SKM-1 (cell line): ENCODE measurements around the gene NCEH1.
"Not testable (repeated sequence)": the region's sequence is repeated elsewhere in the genome, so short reads cannot be mapped to it uniquely, and the experiment has no call there.

Experiments used
- DNase-seq: peaks from one replicate; lab custom pipeline; 2025; ENCODE audit not compliant: unreplicated experiment; lab: John Stamatoyannopoulos, UW

NCEH1 gene

DNA sequence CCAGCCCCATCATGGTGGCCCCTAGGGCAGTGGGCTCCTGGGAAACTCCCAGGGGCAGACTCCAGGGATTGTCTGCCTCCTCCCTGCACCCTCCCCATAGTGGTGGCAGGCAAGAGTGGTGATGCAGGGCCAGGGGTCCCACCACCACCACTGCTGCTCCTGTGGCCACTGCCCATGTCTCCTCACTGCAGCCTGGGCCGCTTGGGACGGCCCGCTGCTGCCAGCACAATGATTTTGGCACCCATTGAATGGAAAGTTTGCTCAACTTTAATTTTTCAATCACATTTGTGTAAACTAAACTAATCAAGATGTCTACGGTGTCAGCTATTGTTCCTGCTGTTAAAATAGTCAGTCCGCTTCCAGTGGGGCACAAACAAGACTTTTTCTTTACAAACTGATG, 95.6 kb downstream of the NCEH1 start:
- no peak for DNase-seq

DNA sequence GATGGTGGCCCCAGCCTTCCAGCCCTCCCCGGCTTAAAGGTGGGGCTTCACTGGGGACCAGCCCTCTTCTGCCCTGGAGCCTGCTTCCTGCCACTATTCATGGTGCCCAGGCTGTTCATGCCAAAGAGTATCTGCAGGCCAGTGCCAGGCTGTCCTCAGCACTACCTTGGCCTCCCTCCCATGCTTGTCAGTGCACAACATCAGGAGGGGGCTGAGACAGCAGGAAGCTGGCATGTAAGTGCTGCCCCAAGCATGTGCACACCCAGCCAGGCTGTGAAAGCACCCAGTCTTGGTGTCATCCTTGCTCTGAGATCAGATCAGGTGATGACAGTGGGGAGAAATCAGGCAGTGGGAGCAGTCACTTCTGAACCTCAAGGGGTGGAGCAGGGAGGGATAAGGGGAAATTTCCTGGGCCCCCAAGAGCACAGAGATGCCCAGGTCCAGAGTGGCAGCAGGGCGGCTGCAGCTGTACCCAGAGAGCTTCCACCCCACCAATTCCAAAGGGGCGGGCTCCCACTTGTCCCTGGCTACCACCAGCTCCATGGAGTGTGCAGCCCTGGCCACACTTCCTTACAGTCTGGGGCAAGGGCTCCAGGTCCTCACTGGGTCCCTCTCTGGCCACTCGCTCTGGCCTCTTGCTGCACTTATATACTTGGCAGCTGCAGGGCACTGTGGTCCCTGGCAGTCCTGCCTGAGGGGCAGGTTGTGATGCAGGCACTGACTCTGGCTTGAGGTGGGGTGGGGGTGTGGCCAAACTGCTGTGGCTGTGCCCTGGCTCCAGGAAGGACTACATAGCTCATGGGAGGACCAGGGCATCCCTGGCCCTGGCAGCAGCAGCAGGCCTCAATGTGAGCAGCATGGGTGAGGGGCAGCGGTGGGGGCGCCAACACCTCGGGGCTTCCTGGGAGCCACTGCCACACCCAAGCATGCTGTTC, 96.3 kb downstream of the NCEH1 start:
- DNase-seq: no peak

DNA sequence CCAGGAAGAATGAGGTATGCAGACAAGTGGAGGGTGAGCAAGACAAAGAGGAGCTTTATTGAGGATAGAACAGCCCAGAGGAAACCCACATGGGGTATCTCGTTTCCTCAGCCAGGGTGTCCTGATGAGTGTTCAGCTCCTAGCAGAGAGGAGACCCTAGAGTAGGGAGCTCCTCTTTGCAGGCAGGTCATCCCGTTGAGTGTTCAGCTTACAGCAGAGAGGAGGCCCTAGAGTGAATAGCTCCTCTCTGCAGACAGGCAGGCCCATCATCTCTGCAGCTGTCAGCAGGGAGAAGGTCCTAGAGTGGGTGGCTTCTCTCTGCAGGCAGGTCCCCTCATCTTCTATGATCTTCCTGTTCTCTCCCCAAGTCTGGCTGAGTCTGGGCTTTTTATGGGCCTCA, 97.0 kb downstream of the NCEH1 start:
- DNase-seq: no peak

DNA sequence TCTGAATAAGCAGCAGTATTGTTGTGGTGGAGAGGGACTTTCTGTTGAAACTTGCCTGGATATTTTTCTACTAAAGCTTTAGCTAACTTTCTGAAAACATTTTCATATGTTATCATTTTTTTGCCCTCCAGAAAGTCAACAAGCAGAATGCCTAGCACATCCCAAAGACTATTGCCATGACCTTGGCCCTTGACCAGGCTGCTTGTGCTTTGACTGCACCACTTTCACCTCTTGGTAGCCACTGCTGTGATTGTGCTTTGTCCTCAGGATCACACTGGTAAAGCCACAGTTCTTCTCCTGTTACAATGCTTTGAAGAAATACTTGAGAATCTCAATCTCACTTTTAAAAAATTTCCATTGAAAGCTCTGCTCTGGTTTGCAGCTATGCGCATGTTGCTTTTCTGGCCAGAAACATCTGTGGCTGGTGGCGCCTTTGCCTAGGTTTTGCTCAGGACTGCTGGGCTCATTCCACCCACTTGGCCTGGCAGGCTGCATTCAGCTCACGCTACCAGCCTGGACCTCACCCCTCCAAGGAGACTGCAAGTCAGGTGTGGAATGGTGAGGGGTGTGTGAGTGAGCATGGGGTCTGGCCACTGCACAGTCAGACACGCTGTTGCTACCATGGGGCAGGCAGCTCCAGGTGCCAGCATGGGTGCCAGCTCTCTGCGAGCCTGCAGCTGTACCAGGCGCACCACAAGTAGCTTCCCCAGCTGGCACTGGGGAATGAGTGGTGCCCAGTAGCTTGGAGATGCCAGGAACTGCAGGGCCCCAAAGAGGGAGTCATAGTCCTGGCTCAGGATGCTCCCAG, 97.8 kb downstream of the NCEH1 start:
- DNase-seq: no peak

DNA sequence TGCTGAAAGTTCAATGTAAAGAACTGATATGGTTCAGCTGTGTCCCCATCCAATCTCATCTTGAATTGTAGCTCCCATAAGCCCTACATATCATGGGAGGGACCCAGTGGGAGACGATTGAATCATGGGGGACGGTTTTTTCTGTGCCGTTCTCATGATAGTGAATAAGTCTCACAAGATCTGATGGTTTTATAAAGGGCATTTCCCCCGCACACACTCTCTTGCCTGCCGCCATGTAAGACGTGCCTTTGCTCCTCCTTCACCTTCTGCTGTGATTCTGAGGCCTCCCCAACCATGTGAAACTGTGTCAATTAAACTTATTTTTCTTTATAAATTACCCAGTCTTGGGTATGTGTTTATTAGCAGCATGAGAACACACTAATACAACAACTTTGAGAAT, 101.1 kb downstream of the NCEH1 start:
- DNase-seq: no peak

DNA sequence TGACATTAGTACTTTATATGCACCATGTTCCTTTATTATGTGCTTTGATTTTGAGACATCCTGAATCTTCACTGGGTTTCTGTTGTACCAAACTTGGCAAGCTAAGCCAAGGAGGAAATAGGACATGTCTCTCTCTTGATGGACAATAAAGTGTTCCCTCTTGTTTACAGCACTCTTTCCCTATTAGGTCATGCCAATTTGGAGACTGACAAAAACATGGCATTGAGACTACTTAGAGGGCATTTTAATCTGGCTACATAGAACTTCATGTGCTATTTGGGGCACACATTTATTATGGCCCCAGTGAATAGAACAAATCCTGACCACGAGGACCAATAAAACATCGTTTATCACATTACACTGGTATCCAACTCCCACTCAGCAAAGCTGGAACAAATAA, 102.3 kb downstream of the NCEH1 start:
- DNase-seq: no peak

DNA sequence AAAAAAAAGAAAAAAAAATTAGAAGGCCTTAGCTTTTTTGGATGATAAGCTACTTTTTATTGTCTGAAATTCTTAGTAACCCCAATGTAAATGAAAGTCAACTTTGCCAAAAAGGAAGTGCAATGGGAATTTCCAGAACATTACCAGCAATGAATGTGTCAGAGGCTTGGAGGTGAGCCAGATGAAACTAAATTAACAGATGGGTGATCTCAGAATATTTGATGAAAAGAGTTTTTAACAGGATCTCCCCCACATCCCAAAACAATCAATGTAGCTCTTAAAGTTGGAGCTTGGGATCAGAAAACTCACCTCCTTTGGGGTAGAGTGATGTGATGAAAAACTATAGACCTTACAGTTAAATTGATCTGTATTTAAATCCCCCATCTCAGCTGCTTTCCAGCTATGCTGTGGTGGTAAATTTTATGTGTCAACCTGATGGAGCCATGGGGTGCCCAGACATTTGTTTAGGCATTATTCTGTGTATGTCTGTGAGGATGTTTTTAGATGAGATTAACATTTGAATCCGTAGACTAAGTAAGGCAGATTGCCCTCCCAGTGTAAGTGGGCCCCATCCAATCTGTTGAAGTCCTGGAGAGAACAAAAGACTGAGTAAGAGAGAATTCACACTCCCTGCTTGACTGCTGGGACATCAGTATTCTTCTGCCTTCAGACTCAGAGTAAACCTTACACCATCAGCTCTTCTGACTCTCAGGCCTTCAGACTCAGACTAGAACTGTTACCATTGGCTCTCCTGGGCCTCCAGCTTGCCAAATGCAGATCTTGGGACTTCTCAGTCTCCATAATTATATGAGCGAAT, 103.4 kb downstream of the NCEH1 start:
- DNase-seq: no peak

DNA sequence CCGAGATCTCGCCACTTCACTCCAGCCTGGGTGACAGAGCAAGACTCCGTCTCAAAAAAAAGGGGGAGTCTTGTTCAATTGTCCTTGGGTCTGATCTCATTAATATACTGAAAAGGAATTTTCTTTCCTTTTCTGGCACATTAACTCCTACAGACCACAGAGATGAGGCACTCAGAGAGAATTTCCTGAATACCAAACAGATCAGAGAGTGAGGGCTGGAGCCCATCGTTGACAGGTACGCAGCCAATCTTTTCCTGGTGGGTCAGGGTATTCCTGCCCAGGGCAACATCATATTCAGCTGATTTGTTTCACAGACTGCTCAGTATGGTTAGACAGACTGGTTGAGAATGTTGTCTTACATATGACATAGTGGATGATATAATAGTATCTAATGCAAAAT, 104.8 kb downstream of the NCEH1 start:
- DNase-seq: no peak

DNA sequence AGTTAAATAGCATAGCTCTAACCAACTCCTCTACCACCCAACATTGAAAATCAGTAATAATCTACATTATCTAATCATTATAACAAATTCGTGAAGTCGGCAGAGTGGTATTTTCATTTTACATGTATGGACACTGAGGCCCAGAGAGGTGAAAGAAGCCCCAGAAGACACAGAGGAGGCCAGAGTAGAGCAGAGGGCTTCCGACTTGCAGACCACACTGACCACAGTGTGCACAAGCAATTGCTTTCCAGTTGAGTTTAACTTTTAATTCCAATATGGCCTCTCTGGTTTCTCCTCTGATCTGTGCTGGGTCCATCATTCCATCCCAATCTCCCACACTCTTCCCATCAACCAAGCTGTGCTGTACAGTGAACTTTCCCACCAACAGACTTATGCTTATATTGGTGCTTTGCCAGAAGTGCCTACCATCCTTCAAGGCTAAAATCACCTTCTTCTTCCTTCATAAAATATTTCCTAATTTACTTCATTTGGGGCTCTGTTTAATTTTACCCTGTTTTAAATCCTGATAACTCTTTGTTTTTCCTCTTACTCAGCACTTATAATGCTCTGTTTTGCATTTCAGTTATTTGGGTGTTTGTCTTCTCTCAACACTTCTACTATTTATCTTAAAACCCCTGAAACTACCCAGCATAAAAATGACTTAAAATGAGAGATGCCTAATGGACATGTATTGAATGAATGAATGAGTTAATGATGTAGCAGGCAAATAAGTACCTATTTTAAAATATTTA, 105.8 kb downstream of the NCEH1 start:
- no peak for DNase-seq

DNA sequence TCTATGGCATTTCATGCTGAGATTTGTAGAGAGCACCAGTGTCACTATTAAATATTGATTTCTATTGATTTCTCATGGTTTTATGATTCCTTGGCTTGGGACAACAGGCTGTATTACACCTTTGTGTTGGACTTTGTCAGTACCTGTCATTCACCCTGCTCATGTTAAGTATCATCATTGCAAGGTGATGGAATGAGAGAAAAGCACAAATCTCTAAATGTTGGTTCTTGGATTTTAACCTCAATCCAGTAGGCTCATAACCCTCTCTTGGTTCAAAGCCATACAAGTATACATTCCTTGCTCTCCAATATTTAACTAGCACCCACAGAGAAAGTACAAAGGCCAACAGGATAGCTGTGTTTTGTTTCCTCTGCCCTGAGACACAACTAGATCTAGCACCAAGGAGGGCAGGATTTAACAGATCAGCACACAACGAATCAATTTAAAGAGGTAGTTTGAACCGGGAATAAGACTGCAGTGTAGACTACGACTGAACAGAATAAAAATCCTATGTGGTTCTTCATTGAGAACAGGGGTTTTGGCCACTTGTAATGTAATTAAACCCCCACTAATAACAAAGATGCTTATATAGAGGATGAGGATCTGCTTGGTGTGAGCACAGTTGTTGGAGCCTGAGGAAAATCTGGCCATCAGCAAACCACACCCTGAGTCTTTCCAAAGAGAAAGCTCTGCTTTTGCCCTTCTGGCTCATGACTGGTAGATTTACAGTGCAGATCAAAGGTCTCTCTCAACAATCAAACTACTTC, 109.6 kb downstream of the NCEH1 start:
- no peak for DNase-seq

DNA sequence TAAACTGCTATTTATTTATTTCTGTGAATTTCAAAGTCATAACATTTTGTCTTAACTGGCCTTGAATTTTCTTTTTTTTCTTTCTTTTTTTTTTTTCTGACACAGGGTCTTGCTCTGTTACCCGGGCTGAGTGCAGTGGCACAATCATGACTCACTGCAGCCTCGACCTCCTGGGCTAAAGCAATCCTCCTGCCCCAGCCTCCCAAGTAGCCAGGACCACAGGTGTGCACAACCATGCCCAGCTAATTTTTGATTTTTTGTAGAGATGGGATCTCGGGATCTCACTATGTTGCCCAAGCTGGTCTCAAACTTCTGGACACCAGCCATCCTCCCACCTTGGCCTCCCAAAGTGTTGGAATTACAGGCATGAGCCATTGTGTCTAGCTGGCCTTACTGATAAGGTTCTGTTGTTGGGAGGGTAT, 110.2 kb downstream of the NCEH1 start:
- DNase-seq: no peak

DNA sequence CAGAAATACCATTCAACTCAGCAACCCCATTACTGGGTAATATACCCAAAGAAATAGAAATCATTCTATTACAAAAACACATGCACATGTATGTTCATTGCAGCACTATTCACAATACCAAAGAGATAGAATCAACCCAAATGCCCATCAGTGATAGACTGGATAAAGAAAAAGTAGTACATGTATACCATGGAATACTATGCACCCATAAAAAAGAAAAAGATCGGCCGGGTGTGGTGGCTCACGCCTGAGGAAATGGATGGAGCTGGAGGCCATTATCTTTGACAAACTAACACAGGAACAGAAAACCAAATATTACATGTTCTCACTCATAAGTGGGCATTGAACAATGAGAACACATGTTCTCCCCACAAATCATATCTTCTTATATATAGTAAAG, 112.0 kb downstream of the NCEH1 start:
- DNase-seq: no peak

DNA sequence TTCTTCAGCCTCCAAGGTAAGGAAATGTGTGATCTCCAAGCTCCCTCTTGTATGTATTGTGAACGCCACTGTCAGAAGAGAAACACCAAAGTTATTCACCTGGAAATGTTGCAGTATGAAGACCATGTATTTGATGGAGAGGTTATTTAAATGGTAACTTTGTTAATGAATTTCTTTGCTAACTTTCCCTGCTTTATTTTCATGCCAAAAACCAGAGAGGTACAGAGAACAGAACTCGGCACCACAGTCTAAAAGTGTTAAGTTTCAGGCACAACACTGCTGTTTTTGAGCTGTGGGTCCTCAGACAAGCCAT, 114.5 kb downstream of the NCEH1 start:
- DNase-seq: no peak

DNA sequence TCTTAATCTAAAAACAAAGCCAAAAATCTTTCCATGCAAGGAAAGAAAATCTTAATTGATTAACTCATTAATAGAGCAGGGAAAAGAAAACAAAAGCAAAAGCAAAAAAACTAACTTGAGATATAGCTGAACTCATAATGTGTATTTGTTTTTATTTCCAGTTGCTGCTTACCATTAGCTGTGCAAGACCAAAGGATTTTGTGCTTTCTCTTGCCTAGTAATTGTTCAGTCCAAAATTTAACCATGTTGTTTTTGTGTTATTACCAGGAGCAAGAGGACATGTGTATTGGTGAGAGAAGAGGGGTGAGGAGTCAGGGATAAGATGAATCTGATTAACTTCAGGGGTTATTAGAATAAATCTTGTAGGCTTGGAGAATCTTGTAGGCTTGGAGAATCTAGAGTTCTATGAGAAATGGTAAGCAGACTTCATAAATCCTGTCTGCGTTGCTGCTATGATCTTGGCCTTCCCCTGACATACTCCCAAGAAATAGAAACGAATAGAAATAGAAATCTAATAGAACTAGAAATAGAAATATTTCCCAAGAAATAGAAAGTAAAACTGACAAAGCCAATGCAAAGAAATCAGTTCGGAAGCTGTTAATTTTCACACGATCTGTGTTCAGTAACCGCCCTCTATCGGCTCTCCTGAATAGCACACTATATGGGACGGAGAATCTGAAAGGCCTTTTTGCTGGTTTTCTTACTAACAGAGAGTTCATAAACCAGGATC, 115.0 kb downstream of the NCEH1 start:
- DNase-seq: peak; percentile 39

DNA sequence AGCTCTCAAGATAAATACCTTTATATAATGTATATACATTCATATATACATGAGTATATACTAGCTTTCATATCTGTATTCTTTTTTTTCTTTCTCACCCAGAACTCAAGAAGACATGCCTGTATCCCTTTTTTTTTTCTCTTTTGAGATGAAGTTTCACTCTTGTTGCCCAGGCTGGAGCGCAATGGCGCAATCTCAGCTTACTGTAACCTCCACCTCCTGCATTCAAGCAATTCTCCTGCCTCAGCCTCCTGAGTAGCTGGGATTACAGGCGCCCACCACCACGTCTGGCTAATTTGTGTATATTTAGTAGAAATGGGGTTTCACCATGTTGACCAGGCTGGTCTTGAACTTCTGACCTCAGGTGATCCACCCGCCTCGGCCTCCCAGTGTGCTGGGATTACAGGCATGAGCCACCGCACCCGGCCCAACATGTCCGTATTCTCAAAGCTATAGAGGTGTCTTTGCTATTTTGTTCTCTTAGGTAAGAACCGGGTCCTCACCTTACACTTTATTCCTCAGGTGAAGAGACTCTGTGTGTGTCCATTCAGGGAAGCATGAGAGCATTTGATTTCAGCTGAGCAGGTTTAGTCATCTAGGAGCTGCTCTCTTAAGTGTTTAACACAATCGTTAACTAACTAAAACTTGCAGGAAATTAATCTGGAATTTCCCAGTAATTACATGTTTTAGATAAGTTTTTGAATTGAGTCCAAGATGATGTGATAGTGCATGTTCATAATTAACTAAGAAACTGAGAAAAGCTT, 115.8 kb downstream of the NCEH1 start:
- not testable (repeated sequence) for DNase-seq

DNA sequence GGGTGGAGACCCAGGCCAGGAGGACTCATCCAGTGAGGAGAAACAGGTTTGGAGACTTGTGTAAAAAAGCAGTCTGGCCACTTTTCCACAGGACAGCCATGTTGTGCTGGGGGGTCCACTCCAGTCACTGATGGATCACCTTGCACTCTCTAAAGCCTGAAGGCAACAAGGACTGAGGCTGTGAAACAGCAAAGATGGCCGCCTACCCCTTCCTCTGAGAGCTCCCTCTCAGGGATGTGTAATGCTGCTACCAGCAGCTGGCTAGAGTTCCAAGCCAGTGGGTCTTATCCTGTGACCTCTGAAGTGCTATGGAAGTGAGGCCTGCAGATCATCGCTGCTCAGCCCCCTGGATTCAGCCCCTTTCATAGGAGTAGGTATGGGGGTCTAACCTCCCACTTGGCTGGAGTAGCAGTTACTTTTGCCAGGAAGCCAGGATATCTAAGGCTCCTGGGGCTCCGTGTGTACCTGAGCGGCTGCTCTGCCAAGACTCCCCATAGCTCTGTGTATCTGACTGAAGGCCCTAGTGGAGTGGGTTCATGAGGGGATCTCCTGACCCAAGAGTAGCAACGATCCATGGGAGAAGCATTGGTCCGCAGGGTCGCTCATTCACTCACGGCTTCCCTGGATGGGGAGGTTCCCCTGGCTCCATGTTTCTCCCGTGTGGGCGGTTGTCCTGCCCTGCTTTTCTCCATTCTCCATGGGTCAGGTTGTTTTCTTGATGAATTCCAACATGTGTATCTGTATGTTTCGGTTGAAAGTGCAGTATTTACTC, 117.8 kb downstream of the NCEH1 start:
- no peak for DNase-seq

DNA sequence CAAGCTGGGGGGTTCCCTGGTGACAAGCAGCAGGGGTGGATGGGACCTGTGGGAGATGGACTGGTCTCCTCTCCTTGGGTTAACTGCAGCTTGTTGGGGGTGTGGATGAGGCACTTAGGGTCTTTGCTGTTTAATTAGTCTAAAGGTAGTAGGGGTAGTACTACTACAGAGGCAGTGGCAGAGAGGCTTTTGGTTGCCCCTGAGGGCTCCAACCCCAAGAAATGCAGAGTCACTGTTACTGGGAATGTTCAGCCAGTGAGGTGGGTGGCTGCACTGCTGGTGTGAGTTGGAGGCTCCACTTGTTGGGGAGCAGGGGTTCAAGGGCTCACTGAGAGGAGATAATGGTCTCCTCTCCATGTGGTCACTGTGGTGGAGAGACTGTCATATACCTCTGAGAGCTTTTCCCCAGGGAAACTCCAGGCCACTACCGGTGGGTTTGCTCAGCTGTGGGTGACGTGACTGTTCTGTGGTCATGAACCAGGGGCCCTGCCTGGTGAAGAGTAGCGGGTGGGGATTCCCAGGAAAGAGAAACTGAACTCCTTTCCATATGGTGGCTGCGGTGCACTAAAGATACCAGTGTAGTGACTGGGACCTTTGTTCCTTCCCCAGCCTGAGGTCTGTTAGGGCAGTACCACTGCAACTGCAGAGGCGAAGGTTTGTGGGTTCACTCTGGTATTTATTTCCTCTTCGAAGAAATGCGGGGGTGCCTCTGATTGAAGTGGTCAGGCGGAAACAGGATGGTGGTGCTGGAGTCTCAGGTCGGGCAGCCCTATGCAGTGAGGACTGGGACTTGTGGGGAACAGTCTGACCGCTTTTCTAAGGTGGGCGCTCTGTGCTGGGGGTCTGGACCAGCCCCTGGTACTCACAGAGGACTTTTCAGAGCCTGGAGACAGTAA, 118.7 kb downstream of the NCEH1 start:
- DNase-seq: no peak
